HepG2 (cell line): ENCODE data around the gene TMEM258. TPM values are rescaled to one million over a fixed set of nuclear protein-coding genes. Genes with fewer than 3 reads are reported as not detected.

Experiments used
- ATAC-seq: fragments of 200-7000 bp; cut with Tn5 transposase; 3 replicates; pipeline ENCODE4 v1.9.1; 2020; ENCODE audit warnings: mild to moderate bottlenecking, moderate library complexity
- BruUV-seq: library from RNA; stranded (reverse); fragments of 400-500 nt; replicated peaks from 2 replicates; lab custom pipeline; 2021; lab: Mats Ljungman, UMichigan
- CTCF ChIA-PET: fragments of 300-600 bp; formaldehyde crosslinking; extraction: SDS; loops from one replicate; lab custom pipeline; 2021; ENCODE audit warnings: low total read pairs, inconsistent platforms, low intra/inter-chr PET ratio; lab: Yijun Ruan, JAX
- POLR2A ChIA-PET: fragments of 350-600 bp; sonication (Branson Sonifier 250); formaldehyde crosslinking; loops from one replicate; lab custom pipeline; 2020; ENCODE audit warnings: antibody characterized with exemption, inconsistent platforms; lab: Yijun Ruan, JAX
- DNase-seq: peaks from one replicate; pipeline ENCODE4 v3.0.0-alpha.2; 2015; ENCODE audit warnings: low spot score
- FAIRE-seq: peaks from 3 replicates; lab custom pipeline; 2011; peaks lifted over from hg19 to GRCh38; lab: Jason Lieb, UNC
- H2AFZ ChIP-seq: one replicate; pipeline ENCODE4 v1.6.1; 2011; ENCODE audit warnings: low read length, inconsistent platforms
- H3K27ac ChIP-seq: fragments of 300-600 bp; 3 replicates; pipeline ENCODE4 v1.8.0; 2011; ENCODE audit warnings: mixed run types, mild to moderate bottlenecking, mixed read lengths, low read length, inconsistent platforms; ENCODE audit not compliant: insufficient read depth; ENCODE audit errors: extremely low read length
- H3K27me3 ChIP-seq, 2 experiments: fragments of 200-600 bp in 1 of 2; 2 replicates in 1 of 2; 3 replicates in 1 of 2; pipeline versions ENCODE4 v1.6.0 to v1.8.0; 2011; ENCODE audit warnings: low read length in 2 of 2, mild to moderate bottlenecking in 2 of 2, moderate library complexity in 2 of 2, inconsistent platforms in 1 of 2; ENCODE audit not compliant: insufficient read depth in 2 of 2, control insufficient read depth in 1 of 2
- H3K36me3 ChIP-seq, 2 experiments: fragments of 200-600 bp in 1 of 2; replicated peaks in 1 of 2; 2 replicates in 1 of 2; 3 replicates in 1 of 2; pipeline versions ENCODE4 v1.5.1 to v1.8.0; 2011; ENCODE audit warnings: low read length in 2 of 2, inconsistent platforms in 1 of 2; ENCODE audit not compliant: insufficient read depth in 2 of 2, control insufficient read depth in 1 of 2
- H3K4me1 ChIP-seq: 2 replicates; pipeline ENCODE4 v1.5.1; 2012; ENCODE audit warnings: low read length, inconsistent platforms; ENCODE audit not compliant: insufficient read depth
- H3K4me2 ChIP-seq: 2 replicates; pipeline ENCODE4 v1.6.0; 2011; ENCODE audit warnings: low read depth, low read length, inconsistent platforms
- H3K4me3 ChIP-seq, 3 experiments: fragments of 200-600 bp in 1 of 3; sonication (generic), shearing (Covaris generic) in 1 of 3; replicated peaks in 1 of 3; 2 replicates each; pipeline ENCODE4 v1.5.1; 2011 to 2016; ENCODE audit warnings: low read length in 3 of 3, inconsistent platforms in 2 of 3, low read depth in 2 of 3, mild to moderate bottlenecking in 2 of 3, control low read depth in 1 of 3, mixed read lengths in 1 of 3; ENCODE audit not compliant: insufficient read depth in 1 of 3
- H3K79me2 ChIP-seq: one replicate; pipeline ENCODE4 v1.6.1; 2011; ENCODE audit warnings: low read length, inconsistent platforms; ENCODE audit not compliant: insufficient read depth
- H3K9ac ChIP-seq: 2 replicates; pipeline ENCODE4 v1.6.0; 2011; ENCODE audit warnings: mild to moderate bottlenecking, low read depth, low read length, inconsistent platforms; ENCODE audit not compliant: insufficient read depth
- H3K9me3 ChIP-seq: 2 replicates; pipeline ENCODE4 v1.5.1; 2012; ENCODE audit warnings: mild to moderate bottlenecking, low read length
- H4K20me1 ChIP-seq: 2 replicates; pipeline ENCODE4 v1.6.0; 2011; ENCODE audit warnings: inconsistent platforms, mild to moderate bottlenecking, low read length, moderate library complexity; ENCODE audit not compliant: insufficient read depth
- CCAR2 ChIP-seq: fragments of 200-400 bp; formaldehyde crosslinking; optimal IDR thresholded peaks from 2 replicates; pipeline ENCODE3; 2018; ENCODE audit warnings: low read depth, mild to moderate bottlenecking, low read length, moderate library complexity
- FUBP1 ChIP-seq: sonication (generic); formaldehyde crosslinking; IDR thresholded peaks from 2 replicates; pipeline ENCODE4 v1.5.1; 2020; ENCODE audit warnings: missing genetic modification reagents, mild to moderate bottlenecking, borderline replicate concordance
- GMEB1 ChIP-seq: sonication (generic); formaldehyde crosslinking; IDR thresholded peaks from 2 replicates; pipeline ENCODE4 v1.5.1; 2020; ENCODE audit warnings: missing genetic modification reagents, mild to moderate bottlenecking, borderline replicate concordance
- GPBP1L1 ChIP-seq: sonication (generic); formaldehyde crosslinking; IDR thresholded peaks from 2 replicates; pipeline ENCODE4 v1.5.0; 2020; ENCODE audit warnings: mild to moderate bottlenecking, missing genetic modification reagents
- HES4 ChIP-seq: sonication (generic); formaldehyde crosslinking; IDR thresholded peaks from 2 replicates; pipeline ENCODE4 v1.9.0; 2021; ENCODE audit warnings: mild to moderate bottlenecking, missing genetic modification reagents, borderline replicate concordance
- HNF4A ChIP-seq: sonication (generic); formaldehyde crosslinking; IDR thresholded peaks from 2 replicates; pipeline ENCODE4 v1.4.0; 2020; ENCODE audit warnings: missing genetic modification reagents
- PLSCR1 ChIP-seq: sonication (generic); formaldehyde crosslinking; IDR thresholded peaks from 2 replicates; pipeline ENCODE4 v1.5.0; 2020; ENCODE audit warnings: missing genetic modification reagents, mild to moderate bottlenecking, borderline replicate concordance
- RFX5 ChIP-seq: IDR thresholded peaks from 2 replicates; pipeline ENCODE4 v1.6.1; 2011; ENCODE audit warnings: low read depth, low read length, improper control_type of control experiment
- SIN3A ChIP-seq: IDR thresholded peaks from 2 replicates; pipeline ENCODE4 v1.6.1; 2011; ENCODE audit warnings: low read depth, mild to moderate bottlenecking, control low read depth, low read length, borderline replicate concordance
- SMARCC2 ChIP-seq: fragments of 450-650 bp; IDR thresholded peaks from 2 replicates; pipeline ENCODE4 v1.6.1; 2017; ENCODE audit warnings: antibody characterized with exemption, mild to moderate bottlenecking
- SNAPC5 ChIP-seq: sonication (generic); formaldehyde crosslinking; IDR thresholded peaks from 2 replicates; pipeline ENCODE4 v1.8.1; 2023; ENCODE audit warnings: mild to moderate bottlenecking, missing genetic modification reagents, borderline replicate concordance
- SNRNP70 ChIP-seq: fragments of 200-400 bp; formaldehyde crosslinking; IDR thresholded peaks from 2 replicates; pipeline ENCODE4 v1.6.1; 2017; ENCODE audit warnings: mild to moderate bottlenecking, low read depth, low read length, moderate library complexity
- ZBTB21 ChIP-seq: sonication (generic); formaldehyde crosslinking; IDR thresholded peaks from 2 replicates; pipeline ENCODE4 v1.4.0; 2020; ENCODE audit warnings: missing genetic modification reagents
- ZNF274 ChIP-seq: sonication (generic); formaldehyde crosslinking; IDR thresholded peaks from 2 replicates; pipeline ENCODE4 v1.5.1; 2020; ENCODE audit warnings: mild to moderate bottlenecking, missing genetic modification reagents
- ZNF576 ChIP-seq: sonication (generic); formaldehyde crosslinking; IDR thresholded peaks from 2 replicates; pipeline ENCODE4 v1.4.0; 2020; ENCODE audit warnings: mild to moderate bottlenecking, missing genetic modification reagents
- ZNF577 ChIP-seq: sonication (generic); formaldehyde crosslinking; IDR thresholded peaks from 2 replicates; pipeline ENCODE4 v1.4.0; 2020; ENCODE audit warnings: mild to moderate bottlenecking, low read depth, missing genetic modification reagents, borderline replicate concordance
- ZSCAN25 ChIP-seq: sonication (generic); formaldehyde crosslinking; IDR thresholded peaks from 2 replicates; pipeline ENCODE4 v1.8.0; 2022; ENCODE audit warnings: mild to moderate bottlenecking, missing genetic modification reagents
- WGBS: methylation state at CpG from one replicate; pipeline ENCODE4 v1.1.6; 2017; ENCODE audit warnings: low lambda C conversion rate; 5-methylcytosine and 5-hydroxymethylcytosine counted together
- in situ Hi-C: cut with HindIII; loops from 2 replicates; pipeline ENCODE4 v1.10.0; 2017; ENCODE audit warnings: low pct_unique_long_range_greater_than_20kb; ENCODE audit not compliant: extremely low pct_ligation_motif_present
- intact Hi-C: fragments of 100-400 bp; cut with micrococcal nuclease; formaldehyde crosslinking; loops from one replicate; pipeline ENCODE4 v1.10.0; 2022; ENCODE audit not compliant: unreplicated experiment
- polyA plus RNA-seq, 8 experiments: library from polyadenylated mRNA; depleted of rRNA in 3 of 8; stranded (reverse) in 7 of 8; unstranded in 1 of 8; fragments of >200 nt; fragmentation: Illumina TruSeq in 4 of 8; extraction: Trizol in 4 of 8; gene quantifications; 2 replicates each; pipeline versions ENCODE4 v1.2.1 to v1.2.3, GENCODE V29; 2011 to 2016; ENCODE audit warnings: low read depth in 4 of 8, missing spikeins in 1 of 8, mixed read lengths in 1 of 8; ENCODE audit not compliant: insufficient read depth in 1 of 8
- total RNA-seq, 5 experiments: library from RNA; depleted of rRNA; stranded (reverse); fragments of >200 nt; fragmentation: Illumina TruSeq; extraction: Trizol; gene quantifications; 2 replicates each; pipeline ENCODE4 v1.2.3, GENCODE V29; 2016; ENCODE audit warnings: low read depth in 1 of 5

TMEM258 gene
- total and polyA plus RNA-seq, 2 of the 13 experiments (the other 11 are each of a cell fraction or from before 2014, with no cell fraction given), result 175 to 424 TPM

GRCh38 chr11:61828629-61829407 lies 36.4 kb upstream of the TMEM258 start:
- ChIA-PET POLR2A (interaction anchor here (1.2 to 2.8 kb wide), 3 partner anchors 12 to 72 kb away, joined by 4 to 49 read pairs (median 6); partner anchors contain the start of genes FADS1, FEN1 and TMEM258), CTCF (interaction anchor here (0.8 to 1.8 kb wide), 2 partner anchors 12 to 32 kb away, joined by 3 to 7 read pairs; partner anchors contain the start of gene FADS1)
- Histone ChIP-seq H3K27ac (peak overlapping the region; percentile 74), H2AFZ (no peak overlapping the region), H3K9ac (peak overlapping the region; percentile 78), H3K9me3 (no peaks in the 10 kb centered on the region), H3K4me3 (peak overlapping the region; percentile 62 to 91 (median 82)), H3K36me3 (no peaks in the 10 kb centered on the region), H3K4me1 (peaks cover 41% of the 10 kb centered on the region), H3K79me2 (peaks cover 33% of the 10 kb centered on the region), H4K20me1 (no peaks in the 10 kb centered on the region), H3K27me3 (no peaks in the 10 kb centered on the region), H3K4me2 (peak overlapping the region; percentile 86)
- DNase-seq (no peak), ATAC-seq (peak; percentile 76), FAIRE-seq (no peak)
- 2% methylated on average over 21 of the region's 55 CpGs for WGBS
- intact Hi-C loops, result no loop called here
- no TSS peak for BruUV-seq
- in situ Hi-C loops, result no loop called here
- no peak for TF ChIP-seq CCAR2
- no peak for TF ChIP-seq SIN3A
- TF ChIP-seq SNRNP70, result no peak
- TF ChIP-seq HNF4A (CRISPR knock-in tag), result no peak
- no peak for TF ChIP-seq PLSCR1 (CRISPR knock-in tag)
- TF ChIP-seq FUBP1 (CRISPR knock-in tag), result no peak
- TF ChIP-seq ZNF577, result no peak
- TF ChIP-seq ZNF274 (CRISPR knock-in tag), result no peak
- no peak for TF ChIP-seq HES4 (CRISPR knock-in tag)
- no peak for TF ChIP-seq ZBTB21 (CRISPR knock-in tag)
- TF ChIP-seq ZNF576, result no peak
- TF ChIP-seq SNAPC5 (CRISPR knock-in tag), result no peak
- no peak for TF ChIP-seq SMARCC2
- no peak for TF ChIP-seq GMEB1 (CRISPR knock-in tag)
- no peak for TF ChIP-seq RFX5
- no peak for TF ChIP-seq ZSCAN25 (CRISPR knock-in tag)
- TF ChIP-seq GPBP1L1 (CRISPR knock-in tag), result no peak
